WTC11 (cell line): ENCODE measurements around the gene GALNT15. TPM values are rescaled to one million over a fixed set of nuclear protein-coding genes. Genes with fewer than 3 reads are reported as not detected.

ENCODE experiments used
- ATAC-seq: fragments of 200-7000 bp; cut with Tn5 transposase; 2 replicates; pipeline ENCODE4 v1.10.0; 2021; ENCODE audit warnings: mild to moderate bottlenecking, moderate library complexity
- CTCF ChIA-PET: fragments of 300-600 bp; sonication (Branson Sonifier 250); formaldehyde crosslinking; loops from one replicate; lab custom pipeline; 2021; ENCODE audit warnings: antibody characterized with exemption; lab: Charles Lee
- POLR2A ChIA-PET: fragments of 350-600 bp; sonication (Branson Sonifier 250); formaldehyde crosslinking; loops from one replicate; lab custom pipeline; 2021; ENCODE audit warnings: antibody characterized with exemption; lab: Charles Lee
- DNase-seq: peaks from one replicate; pipeline ENCODE4 v3.0.0; 2021; ENCODE audit warnings: low spot score
- H3K27ac Mint-ChIP-seq: 2 replicates; pipeline ENCODE4 v1.8.0; 2021; ENCODE audit warnings: mixed read lengths
- H3K27me3 Mint-ChIP-seq: 2 replicates; pipeline ENCODE4 v1.8.0; 2021; ENCODE audit warnings: low read depth, mild to moderate bottlenecking, moderate library complexity, mixed read lengths
- H3K36me3 Mint-ChIP-seq: 2 replicates; pipeline ENCODE4 v1.8.0; 2021; ENCODE audit warnings: mixed read lengths
- H3K4me1 Mint-ChIP-seq: 2 replicates; pipeline ENCODE4 v1.8.0; 2022; ENCODE audit warnings: mixed read lengths
- H3K4me3 Mint-ChIP-seq: 2 replicates; pipeline ENCODE4 v1.8.0; 2021; ENCODE audit warnings: mild to moderate bottlenecking, moderate library complexity, mixed read lengths
- H3K9me3 Mint-ChIP-seq: 2 replicates; pipeline ENCODE4 v1.8.0; 2021; ENCODE audit warnings: mixed read lengths
- CTCF ChIP-seq: fragments of 200-600 bp; IDR thresholded peaks from 2 replicates; pipeline ENCODE4 v1.8.0; 2022; ENCODE audit warnings: antibody characterized with exemption
- E2F5 ChIP-seq: sonication (generic); formaldehyde crosslinking; IDR thresholded peaks from 2 replicates; pipeline ENCODE4 v1.8.1; 2022; ENCODE audit warnings: mild to moderate bottlenecking, moderate library complexity, missing genetic modification reagents
- ELF4 ChIP-seq: sonication (generic); formaldehyde crosslinking; IDR thresholded peaks from 2 replicates; pipeline ENCODE4 v1.8.1; 2022; ENCODE audit warnings: low read depth, mild to moderate bottlenecking, moderate library complexity, missing genetic modification reagents
- ETV6 ChIP-seq: sonication (generic); formaldehyde crosslinking; IDR thresholded peaks from 2 replicates; pipeline ENCODE4 v1.8.1; 2022; ENCODE audit warnings: mild to moderate bottlenecking, missing genetic modification reagents
- FOXJ3 ChIP-seq: sonication (generic); formaldehyde crosslinking; IDR thresholded peaks from 2 replicates; pipeline ENCODE4 v1.9.0; 2021; ENCODE audit warnings: missing genetic modification reagents, mild to moderate bottlenecking, borderline replicate concordance
- GRHL2 ChIP-seq: fragments of 250-450 bp; sonication (Bioruptor Pico); IDR thresholded peaks from 2 replicates; pipeline ENCODE4 v1.8.0; 2022; ENCODE audit warnings: mild to moderate bottlenecking, moderate library complexity; ENCODE audit not compliant: insufficient replicate concordance, severe bottlenecking
- HMGA2 ChIP-seq: fragments of 250-450 bp; sonication (Bioruptor Pico); IDR thresholded peaks from 2 replicates; pipeline ENCODE4 v1.4.0; 2021; ENCODE audit warnings: mild to moderate bottlenecking, moderate library complexity
- IRF2 ChIP-seq: sonication (generic); formaldehyde crosslinking; IDR thresholded peaks from 2 replicates; pipeline ENCODE4 v1.8.0; 2022; ENCODE audit warnings: low read depth, missing genetic modification reagents, borderline replicate concordance
- KAT7 ChIP-seq: sonication (generic); formaldehyde crosslinking; IDR thresholded peaks from 2 replicates; pipeline ENCODE4 v1.8.1; 2023; ENCODE audit warnings: missing genetic modification reagents, mild to moderate bottlenecking, borderline replicate concordance
- MXD4 ChIP-seq: fragments of 250-450 bp; sonication (Bioruptor Pico); IDR thresholded peaks from 2 replicates; pipeline ENCODE4 v1.8.0; 2021; ENCODE audit warnings: mild to moderate bottlenecking, moderate library complexity, borderline replicate concordance
- MYBL2 ChIP-seq: sonication (generic); formaldehyde crosslinking; IDR thresholded peaks from 2 replicates; pipeline ENCODE4 v1.8.1; 2023; ENCODE audit warnings: mild to moderate bottlenecking, moderate library complexity, missing genetic modification reagents
- NFE2L1 ChIP-seq: sonication (generic); formaldehyde crosslinking; IDR thresholded peaks from 2 replicates; pipeline ENCODE4 v1.8.1; 2023; ENCODE audit warnings: missing genetic modification reagents
- NR1H2 ChIP-seq: sonication (generic); formaldehyde crosslinking; IDR thresholded peaks from 2 replicates; pipeline ENCODE4 v1.9.0; 2021; ENCODE audit warnings: mild to moderate bottlenecking, moderate library complexity, missing genetic modification reagents
- PRRX2 ChIP-seq: fragments of 250-450 bp; sonication (Bioruptor Pico); IDR thresholded peaks from 2 replicates; pipeline ENCODE4 v1.8.0; 2021; ENCODE audit warnings: mild to moderate bottlenecking
- RELA ChIP-seq: sonication (generic); formaldehyde crosslinking; IDR thresholded peaks from 2 replicates; pipeline ENCODE4 v1.8.1; 2022; ENCODE audit warnings: missing genetic modification reagents, mild to moderate bottlenecking, borderline replicate concordance
- RORB ChIP-seq: fragments of 250-450 bp; sonication (Bioruptor Pico); IDR thresholded peaks from 2 replicates; pipeline ENCODE4 v1.9.0; 2021; ENCODE audit warnings: mild to moderate bottlenecking
- TEAD1 ChIP-seq: sonication (generic); formaldehyde crosslinking; IDR thresholded peaks from 2 replicates; pipeline ENCODE4 v1.8.0; 2022; ENCODE audit warnings: mild to moderate bottlenecking, missing genetic modification reagents
- ZNF121 ChIP-seq: sonication (generic); formaldehyde crosslinking; IDR thresholded peaks from 2 replicates; pipeline ENCODE4 v1.8.0; 2023; ENCODE audit warnings: missing genetic modification reagents
- ZNF219 ChIP-seq: sonication (generic); formaldehyde crosslinking; IDR thresholded peaks from 2 replicates; pipeline ENCODE4 v1.8.0; 2023; ENCODE audit warnings: missing genetic modification reagents, mild to moderate bottlenecking, borderline replicate concordance
- ZNF671 ChIP-seq: fragments of 250-450 bp; sonication (Bioruptor Pico); IDR thresholded peaks from 2 replicates; pipeline ENCODE4 v1.8.0; 2021; ENCODE audit warnings: mild to moderate bottlenecking
- total RNA-seq: library from RNA; stranded (reverse); gene quantifications from 3 replicates; pipeline ENCODE4 v1.2.3, GENCODE V29; 2021

GALNT15 gene
- total RNA-seq, 1 experiment from 2014 or later = 0.15 TPM

- no peak for ATAC-seq
- TF ChIP-seq ZNF121 (CRISPR knock-in tag) (no peak), IRF2 (CRISPR knock-in tag) (no peak), TEAD1 (CRISPR knock-in tag) (no peak), E2F5 (CRISPR knock-in tag) (no peak), CTCF (no peak), RORB (CRISPR knock-in tag) (no peak), ZNF671 (CRISPR knock-in tag) (no peak), PRRX2 (CRISPR knock-in tag) (no peak), MXD4 (CRISPR knock-in tag) (no peak), NFE2L1 (CRISPR knock-in tag) (no peak), FOXJ3 (CRISPR knock-in tag) (no peak), ZNF219 (CRISPR knock-in tag) (no peak), RELA (CRISPR knock-in tag) (no peak), GRHL2 (CRISPR knock-in tag) (no peak), MYBL2 (CRISPR knock-in tag) (no peak), ELF4 (CRISPR knock-in tag) (no peak), KAT7 (CRISPR knock-in tag) (no peak), ETV6 (CRISPR knock-in tag) (no peak), HMGA2 (CRISPR knock-in tag) (no peak), NR1H2 (no peak)
- TF ChIP-seq, all 79 proteins: peak for 0
- Mint-ChIP-seq H3K9me3 (no peaks in the 10 kb centered on the region), H3K27ac (no peak overlapping the region), H3K27me3 (peaks cover 4% of the 10 kb centered on the region; the same call in 1 of the 2 replicates), H3K36me3 (no peaks in the 10 kb centered on the region), H3K4me3 (no peak overlapping the region), H3K4me1 (peaks cover 29% of the 10 kb centered on the region)
- ChIA-PET CTCF (interaction anchor here (1.6 kb wide), 1 partner anchor 128 kb away, joined by 64 read pairs; no protein-coding TSS in a partner anchor), POLR2A (no interaction called here)
- DNase-seq = no peak
Observed at GRCh38 chr3:16177382-16177781, 2.9 kb downstream of the GALNT15 start.

- TF ChIP-seq CTCF = peak; percentile 95
- TF ChIP-seq RORB (CRISPR knock-in tag) = no peak
- Mint-ChIP-seq H3K27me3 (peaks cover 2% of the 10 kb centered on the region; the same call in 1 of the 2 replicates), H3K9me3 (no peaks in the 10 kb centered on the region), H3K4me3 (no peak overlapping the region; the same call in 1 of the 2 replicates), H3K27ac (no peak overlapping the region), H3K4me1 (peaks cover 29% of the 10 kb centered on the region), H3K36me3 (no peaks in the 10 kb centered on the region)
- ChIA-PET POLR2A (no interaction called here), CTCF (interaction anchor here (0.5 to 1.7 kb wide), 55 partner anchors 10 to 712 kb away, joined by 3 to 64 read pairs (median 4); partner anchors contain the start of genes DPH3 and OXNAD1)
- peak; percentile 93 for ATAC-seq
- peak; percentile 91 for DNase-seq
Observed at GRCh38 chr3:16177962-16178627, 3.6 kb downstream of the GALNT15 start.
